ENCODE results near the gene BOK.

Gene BOK

DNA sequence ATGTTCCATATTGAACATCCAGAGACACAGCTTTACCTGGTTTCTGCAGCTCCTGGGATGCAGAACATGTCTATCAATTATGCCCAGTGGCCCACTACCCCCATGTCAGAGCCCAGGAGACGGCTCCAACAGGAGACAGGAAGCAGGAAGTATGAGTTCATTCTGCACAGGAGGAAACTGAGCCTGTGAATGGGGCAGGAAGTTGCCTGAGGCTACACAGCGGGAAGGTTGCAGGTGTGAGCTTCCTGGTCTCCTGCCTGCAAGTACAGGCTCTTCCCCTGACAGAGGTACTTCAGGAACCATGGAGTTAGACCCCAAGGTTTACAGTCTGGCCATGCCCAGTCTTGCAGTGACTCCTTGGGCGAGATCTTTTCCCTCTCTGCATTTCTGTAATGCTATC lies 2.8 kb upstream of the BOK start:
- H3K36me3 ChIP-seq (ENCODE audit: insufficient read depth, low read length) = no peaks in the 10 kb centered on the region
- H4K20me1 ChIP-seq (ENCODE audit: insufficient read depth, low read length, poor library complexity, severe bottlenecking) = no peaks in the 10 kb centered on the region
- no peaks in the 10 kb centered on the region for H3K79me2 ChIP-seq (ENCODE audit: insufficient read depth, low read length)
- H3K4me1 ChIP-seq (ENCODE audit: insufficient read depth, low read length, poor library complexity, severe bottlenecking) = peaks cover 6% of the 10 kb centered on the region
- TF ChIP-seq, protein P1, sequence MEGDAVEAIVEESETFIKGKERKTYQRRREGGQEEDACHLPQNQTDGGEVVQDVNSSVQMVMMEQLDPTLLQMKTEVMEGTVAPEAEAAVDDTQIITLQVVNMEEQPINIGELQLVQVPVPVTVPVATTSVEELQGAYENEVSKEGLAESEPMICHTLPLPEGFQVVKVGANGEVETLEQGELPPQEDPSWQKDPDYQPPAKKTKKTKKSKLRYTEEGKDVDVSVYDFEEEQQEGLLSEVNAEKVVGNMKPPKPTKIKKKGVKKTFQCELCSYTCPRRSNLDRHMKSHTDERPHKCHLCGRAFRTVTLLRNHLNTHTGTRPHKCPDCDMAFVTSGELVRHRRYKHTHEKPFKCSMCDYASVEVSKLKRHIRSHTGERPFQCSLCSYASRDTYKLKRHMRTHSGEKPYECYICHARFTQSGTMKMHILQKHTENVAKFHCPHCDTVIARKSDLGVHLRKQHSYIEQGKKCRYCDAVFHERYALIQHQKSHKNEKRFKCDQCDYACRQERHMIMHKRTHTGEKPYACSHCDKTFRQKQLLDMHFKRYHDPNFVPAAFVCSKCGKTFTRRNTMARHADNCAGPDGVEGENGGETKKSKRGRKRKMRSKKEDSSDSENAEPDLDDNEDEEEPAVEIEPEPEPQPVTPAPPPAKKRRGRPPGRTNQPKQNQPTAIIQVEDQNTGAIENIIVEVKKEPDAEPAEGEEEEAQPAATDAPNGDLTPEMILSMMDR (conservative IDR thresholded peaks at IDR 0.05; ENCODE audit: low read length) = no peak
- TF ChIP-seq EZH2phosphoT487 (IDR thresholded peaks at IDR 0.05; ENCODE audit: borderline replicate concordance) = no peak
- no peak overlapping the region for H3K4me3 ChIP-seq (ENCODE audit: low read length, poor library complexity, severe bottlenecking)
- H2AFZ ChIP-seq (ENCODE audit: low read length) = peak overlapping the region; percentile 81
- no peaks in the 10 kb centered on the region for H3K9me2 ChIP-seq (replicated peaks; ENCODE audit: low read depth, low read length)
- no peaks in the 10 kb centered on the region for H3F3A ChIP-seq (ENCODE audit: low read depth)
- H3K27me3 ChIP-seq (ENCODE audit: insufficient read depth, low read length, poor library complexity, severe bottlenecking) = no peaks in the 10 kb centered on the region
- no peak overlapping the region for H3K9ac ChIP-seq (ENCODE audit: low read depth, low read length, poor library complexity, severe bottlenecking)
- peak overlapping the region; percentile 33 for H3K4me2 ChIP-seq (ENCODE audit: low read depth, low read length, poor library complexity, severe bottlenecking)
- H3K9me3 ChIP-seq (ENCODE audit: insufficient read depth, low read depth, low read length) = peaks cover 6% of the 10 kb centered on the region; the same call in 1 of the 2 replicates

DNA sequence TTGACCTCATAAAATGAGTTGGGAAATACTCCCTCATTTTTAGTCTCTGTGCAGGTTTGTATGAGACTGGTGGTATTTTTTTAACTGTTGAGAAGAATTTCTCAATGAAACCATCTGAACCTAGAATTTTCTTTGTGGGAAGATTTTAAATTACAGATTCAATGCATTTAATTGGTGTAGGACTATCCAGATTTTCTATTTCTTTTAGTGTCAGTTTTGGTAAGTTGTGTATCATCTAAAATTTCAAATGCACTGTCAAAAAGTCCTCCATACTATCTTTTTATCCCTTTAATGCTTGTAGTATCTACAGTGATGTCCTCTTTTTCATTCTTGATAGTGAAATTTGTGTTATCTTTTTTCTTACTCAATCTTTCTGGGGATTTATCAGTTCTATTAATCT lies 1.8 kb upstream of the BOK start:
- no peaks in the 10 kb centered on the region for H3K9me2 ChIP-seq (replicated peaks; ENCODE audit: low read depth, low read length)
- TF ChIP-seq, protein P1 (conservative IDR thresholded peaks at IDR 0.05; ENCODE audit: low read length) = no peak
- no peak for TF ChIP-seq EZH2phosphoT487 (IDR thresholded peaks at IDR 0.05; ENCODE audit: borderline replicate concordance)

DNA sequence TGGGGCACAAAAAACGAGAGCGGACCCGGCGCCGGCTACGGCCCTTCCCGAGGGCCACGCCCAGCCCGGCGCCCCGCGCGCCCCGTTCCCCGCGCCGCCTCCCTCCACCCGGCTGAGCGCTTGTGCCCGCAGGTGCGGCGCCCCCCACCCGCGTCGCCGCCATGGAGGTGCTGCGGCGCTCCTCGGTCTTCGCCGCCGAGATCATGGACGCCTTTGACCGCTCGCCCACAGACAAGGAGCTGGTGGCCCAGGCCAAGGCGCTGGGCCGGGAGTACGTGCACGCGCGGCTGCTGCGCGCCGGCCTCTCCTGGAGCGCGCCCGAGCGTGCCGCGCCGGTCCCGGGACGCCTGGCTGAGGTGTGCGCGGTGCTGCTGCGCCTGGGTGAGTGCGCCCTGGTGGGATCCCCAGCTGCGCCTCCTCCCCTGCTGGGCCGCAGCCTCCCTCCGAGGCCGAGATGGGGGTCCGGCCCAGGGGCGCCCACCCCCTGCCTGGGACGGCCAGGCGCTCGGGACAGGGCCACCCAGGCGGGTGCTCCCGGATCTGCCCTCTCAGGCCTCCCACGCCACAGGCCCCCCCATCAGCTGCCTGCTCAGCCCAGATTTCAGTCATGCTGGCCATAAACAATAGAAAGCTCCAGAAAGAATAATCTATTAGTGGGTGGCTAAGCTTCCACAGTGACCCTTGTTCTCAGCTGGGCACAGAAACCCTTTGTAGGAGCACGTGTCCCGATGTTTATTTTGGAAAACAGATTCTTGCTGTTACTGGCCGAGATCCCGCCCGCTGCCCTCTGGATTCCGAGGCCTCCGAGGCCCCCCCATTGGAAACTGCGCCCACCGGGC lies 997 bp downstream of the BOK start:
- Histone ChIP-seq H3K4me3 (ENCODE audit: low read length, poor library complexity, severe bottlenecking) (no peak overlapping the region), H2AFZ (ENCODE audit: low read length) (no peak overlapping the region)

More for the DNA sequence above, 1.8 kb upstream of the BOK start:
- no peaks in the 10 kb centered on the region for H3F3A ChIP-seq (ENCODE audit: low read depth)
- H3K79me2 ChIP-seq (ENCODE audit: insufficient read depth, low read length) = no peaks in the 10 kb centered on the region
- H4K20me1 ChIP-seq (ENCODE audit: insufficient read depth, low read length, poor library complexity, severe bottlenecking) = no peaks in the 10 kb centered on the region
- no peaks in the 10 kb centered on the region for H3K27me3 ChIP-seq (ENCODE audit: insufficient read depth, low read length, poor library complexity, severe bottlenecking)
- no peak overlapping the region for H3K4me2 ChIP-seq (ENCODE audit: low read depth, low read length, poor library complexity, severe bottlenecking)
- H3K9ac ChIP-seq (ENCODE audit: low read depth, low read length, poor library complexity, severe bottlenecking) = no peak overlapping the region
- H3K4me3 ChIP-seq (ENCODE audit: low read length, poor library complexity, severe bottlenecking) = no peak overlapping the region
- H3K4me1 ChIP-seq (ENCODE audit: insufficient read depth, low read length, poor library complexity, severe bottlenecking) = peaks cover 6% of the 10 kb centered on the region
- H3K9me3 ChIP-seq (ENCODE audit: insufficient read depth, low read depth, low read length) = peaks cover 6% of the 10 kb centered on the region; the same call in 1 of the 2 replicates
- H2AFZ ChIP-seq (ENCODE audit: low read length) = no peak overlapping the region
- H3K36me3 ChIP-seq (ENCODE audit: insufficient read depth, low read length) = no peaks in the 10 kb centered on the region

More for the DNA sequence above, 997 bp downstream of the BOK start:
- no peaks in the 10 kb centered on the region for H3K36me3 ChIP-seq (ENCODE audit: insufficient read depth, low read length)
- H3K9ac ChIP-seq (ENCODE audit: low read depth, low read length, poor library complexity, severe bottlenecking) = no peak overlapping the region
- no peaks in the 10 kb centered on the region for H3K79me2 ChIP-seq (ENCODE audit: insufficient read depth, low read length)
- H3K4me1 ChIP-seq (ENCODE audit: insufficient read depth, low read length, poor library complexity, severe bottlenecking) = peaks cover 6% of the 10 kb centered on the region
- TF ChIP-seq, protein P1 (conservative IDR thresholded peaks at IDR 0.05; ENCODE audit: low read length) = no peak
- TF ChIP-seq EZH2phosphoT487 (IDR thresholded peaks at IDR 0.05; ENCODE audit: borderline replicate concordance) = no peak
- no peaks in the 10 kb centered on the region for H3K9me2 ChIP-seq (replicated peaks; ENCODE audit: low read depth, low read length)
- peaks cover 6% of the 10 kb centered on the region; the same call in 1 of the 2 replicates for H3K9me3 ChIP-seq (ENCODE audit: insufficient read depth, low read depth, low read length)
- H3K4me2 ChIP-seq (ENCODE audit: low read depth, low read length, poor library complexity, severe bottlenecking) = no peak overlapping the region
- H3K27me3 ChIP-seq (ENCODE audit: insufficient read depth, low read length, poor library complexity, severe bottlenecking) = no peaks in the 10 kb centered on the region
- no peaks in the 10 kb centered on the region for H4K20me1 ChIP-seq (ENCODE audit: insufficient read depth, low read length, poor library complexity, severe bottlenecking)
- H3F3A ChIP-seq (ENCODE audit: low read depth) = no peaks in the 10 kb centered on the region
